GM23248 (cell line): ENCODE measurements around the gene TAF1C. TPM values are rescaled to one million over a fixed set of nuclear protein-coding genes. Genes with fewer than 3 reads are reported as not detected.

Experiments used
- DNase-seq: peaks from one replicate; pipeline ENCODE4 v3.0.0-alpha.2; 2015
- H2AFZ ChIP-seq: fragments of 200-600 bp; sonication (generic); 2 replicates; pipeline ENCODE4 v1.6.1; 2016; ENCODE audit warnings: antibody characterized with exemption
- H3F3A ChIP-seq: fragments of 200-600 bp; sonication (generic); 2 replicates; pipeline ENCODE4 v1.6.1; 2016; ENCODE audit warnings: mild to moderate bottlenecking, antibody characterized with exemption, mixed run types; ENCODE audit not compliant: insufficient read depth
- H3K27ac ChIP-seq: fragments of 200-600 bp; sonication (generic); 2 replicates; pipeline ENCODE4 v1.5.1; 2016; ENCODE audit warnings: mild to moderate bottlenecking
- H3K27me3 ChIP-seq: fragments of 200-600 bp; sonication (generic); replicated peaks from 2 replicates; pipeline ENCODE4 v1.6.1; 2016; ENCODE audit warnings: mild to moderate bottlenecking; ENCODE audit not compliant: insufficient read depth
- H3K36me3 ChIP-seq: fragments of 200-600 bp; sonication (generic); 2 replicates; pipeline ENCODE4 v1.6.1; 2016; ENCODE audit warnings: low read depth, mild to moderate bottlenecking
- H3K4me1 ChIP-seq: fragments of 200-600 bp; sonication (generic); 2 replicates; pipeline ENCODE4 v1.6.1; 2016; ENCODE audit warnings: mild to moderate bottlenecking; ENCODE audit not compliant: insufficient read depth
- H3K4me2 ChIP-seq: fragments of 200-600 bp; sonication (generic); one replicate; pipeline ENCODE4 v1.6.1; 2016; ENCODE audit warnings: mild to moderate bottlenecking; ENCODE audit not compliant: unreplicated experiment
- H3K4me3 ChIP-seq: fragments of 200-600 bp; sonication (generic); 2 replicates; pipeline ENCODE4 v1.5.1; 2016; ENCODE audit warnings: mild to moderate bottlenecking
- H3K79me2 ChIP-seq: fragments of 200-600 bp; sonication (generic); 2 replicates; pipeline ENCODE4 v1.6.1; 2016; ENCODE audit warnings: mild to moderate bottlenecking; ENCODE audit not compliant: insufficient read depth
- H3K9ac ChIP-seq: fragments of 200-600 bp; sonication (generic); 2 replicates; pipeline ENCODE4 v1.6.1; 2016; ENCODE audit warnings: mild to moderate bottlenecking
- H3K9me2 ChIP-seq: fragments of 200-600 bp; sonication (generic); 2 replicates; pipeline ENCODE4 v1.6.1; 2016; ENCODE audit warnings: mixed run types, mild to moderate bottlenecking, moderate library complexity; ENCODE audit not compliant: insufficient read depth
- H3K9me3 ChIP-seq: fragments of 200-600 bp; sonication (generic); one replicate; pipeline ENCODE4 v1.6.1; 2017; ENCODE audit warnings: low read depth
- H4K20me1 ChIP-seq: fragments of 200-600 bp; sonication (generic); 2 replicates; pipeline ENCODE4 v1.6.0; 2016; ENCODE audit not compliant: insufficient read depth
- EZH2 ChIP-seq: fragments of 200-600 bp; sonication (generic); IDR thresholded peaks from 2 replicates; pipeline ENCODE4 v1.6.1; 2018; ENCODE audit warnings: antibody characterized with exemption, mild to moderate bottlenecking; ENCODE audit not compliant: insufficient read depth, poor library complexity, severe bottlenecking
- EZH2phosphoT487 ChIP-seq: fragments of 200-600 bp; sonication (generic); IDR thresholded peaks from 2 replicates; pipeline ENCODE4 v1.6.1; 2018; ENCODE audit warnings: antibody characterized with exemption, moderate library complexity, mild to moderate bottlenecking, low read depth; ENCODE audit not compliant: insufficient read depth
- WGBS, 2 experiments: methylation state at CpG; one replicate each; pipeline ENCODE4 v1.1.6; 2015 to 2017; ENCODE audit warnings: low lambda C conversion rate in 2 of 2, low coverage in 1 of 2; ENCODE audit errors: missing lambda C conversion rate in 2 of 2; 5-methylcytosine and 5-hydroxymethylcytosine counted together
- in situ Hi-C: fragments of 300-500 bp; cut with MboI; formaldehyde crosslinking; loops from 2 replicates; pipeline ENCODE4 v1.15.0; 2020
- polyA plus RNA-seq: library from polyadenylated mRNA; unstranded; fragments of >200 nt; fragmentation: Nextera tagmentation; extraction: Ambion mirVana; gene quantifications from 2 replicates; pipeline ENCODE4 v1.2.1, GENCODE V29; 2016
- total RNA-seq: library from RNA; depleted of rRNA; stranded (reverse); fragments of >200 nt; shearing (Covaris generic); gene quantifications from 2 replicates; pipeline ENCODE4 v1.2.3, GENCODE V29; 2014

TAF1C gene
- total and polyA plus RNA-seq, 2 experiments from 2014 or later, result 18.1 to 31.5 TPM

- TF ChIP-seq EZH2phosphoT487, result no peak
- TF ChIP-seq EZH2, result no peak
- H3K9me2 ChIP-seq, result no peaks in the 10 kb centered on the region
- H3K9me3 ChIP-seq, result no peaks in the 10 kb centered on the region
- H3K27me3 ChIP-seq, result peaks cover 21% of the 10 kb centered on the region
- no peaks in the 10 kb centered on the region for H3K79me2 ChIP-seq
- WGBS, 2 experiments, result 22 to 24% methylated on average over 5 of the region's 5 CpGs
- H3K4me1 ChIP-seq, result no peaks in the 10 kb centered on the region
- no peak overlapping the region for H3K4me3 ChIP-seq
- no peaks in the 10 kb centered on the region for H3K36me3 ChIP-seq
- no peak overlapping the region for H2AFZ ChIP-seq
- no peak overlapping the region for H3K9ac ChIP-seq
- no peaks in the 10 kb centered on the region for H4K20me1 ChIP-seq
- in situ Hi-C loops, result no loop called here
- DNase-seq, result peak; percentile 42
- no peak overlapping the region for H3K27ac ChIP-seq
- no peaks in the 10 kb centered on the region for H3F3A ChIP-seq
- no peak overlapping the region for H3K4me2 ChIP-seq
Measured at GRCh38 chr16:84156342-84156784, 30.5 kb downstream of the TAF1C start.

GRCh38 chr16:84155771-84156170 lies 31.1 kb downstream of the TAF1C start:
- 89 to 91% methylated on average over 6 of the region's 6 CpGs for WGBS, 2 experiments
- in situ Hi-C loops, result no loop called here
- H3K4me2 ChIP-seq, result no peak overlapping the region

GRCh38 chr16:84155226-84155625 lies 31.6 kb downstream of the TAF1C start:
- Histone ChIP-seq H3K79me2 (no peaks in the 10 kb centered on the region), H3K36me3 (no peaks in the 10 kb centered on the region), H2AFZ (no peak overlapping the region), H3K4me1 (no peaks in the 10 kb centered on the region), H3K27ac (no peak overlapping the region), H3K9ac (no peak overlapping the region), H3K9me2 (no peaks in the 10 kb centered on the region), H3K9me3 (no peaks in the 10 kb centered on the region), H3K4me2 (no peak overlapping the region), H3F3A (no peaks in the 10 kb centered on the region), H3K4me3 (no peak overlapping the region), H3K27me3 (peaks cover 19% of the 10 kb centered on the region), H4K20me1 (no peaks in the 10 kb centered on the region)
- in situ Hi-C loops, result no loop called here
- TF ChIP-seq EZH2 (no peak), EZH2phosphoT487 (no peak)
- WGBS, 2 experiments, result 84 to 90% methylated on average over 4 of the region's 4 CpGs
- DNase-seq, result no peak

More at GRCh38 chr16:84155771-84156170, 31.1 kb downstream of the TAF1C start:
- no peak for DNase-seq
- no peak overlapping the region for H3K27ac ChIP-seq
- H2AFZ ChIP-seq, result no peak overlapping the region
- no peaks in the 10 kb centered on the region for H3K36me3 ChIP-seq
- H3K9me3 ChIP-seq, result no peaks in the 10 kb centered on the region
- no peak overlapping the region for H3K9ac ChIP-seq
- H3K79me2 ChIP-seq, result no peaks in the 10 kb centered on the region
- H3K4me3 ChIP-seq, result no peak overlapping the region
- TF ChIP-seq EZH2 (no peak), EZH2phosphoT487 (no peak)
- H3F3A ChIP-seq, result no peaks in the 10 kb centered on the region
- H4K20me1 ChIP-seq, result no peaks in the 10 kb centered on the region
- no peaks in the 10 kb centered on the region for H3K9me2 ChIP-seq
- peaks cover 21% of the 10 kb centered on the region for H3K27me3 ChIP-seq
- no peaks in the 10 kb centered on the region for H3K4me1 ChIP-seq

GRCh38 chr16:84153660-84154214 lies 33.1 kb downstream of the TAF1C start:
- peak; percentile 33 for DNase-seq
- no peaks in the 10 kb centered on the region for H4K20me1 ChIP-seq
- 47% methylated on average over 8 of the region's 8 CpGs for WGBS, 2 experiments
- no peak overlapping the region for H3K4me2 ChIP-seq
- TF ChIP-seq EZH2 (no peak), EZH2phosphoT487 (no peak)
- H3K36me3 ChIP-seq, result no peaks in the 10 kb centered on the region
- H3K4me1 ChIP-seq, result no peaks in the 10 kb centered on the region
- no peaks in the 10 kb centered on the region for H3K79me2 ChIP-seq
- H3K9ac ChIP-seq, result no peak overlapping the region
- H3K27me3 ChIP-seq, result peaks cover 4% of the 10 kb centered on the region; the same call in 1 of the 2 replicates
- H3K9me3 ChIP-seq, result no peaks in the 10 kb centered on the region
- H2AFZ ChIP-seq, result no peak overlapping the region
- no peak overlapping the region for H3K27ac ChIP-seq
- in situ Hi-C loops, result no loop called here
- H3F3A ChIP-seq, result no peaks in the 10 kb centered on the region
- no peak overlapping the region for H3K4me3 ChIP-seq
- no peaks in the 10 kb centered on the region for H3K9me2 ChIP-seq

GRCh38 chr16:84150926-84151325 lies 35.9 kb downstream of the TAF1C start:
- Histone ChIP-seq H3K4me1 (no peaks in the 10 kb centered on the region), H3K9me3 (no peaks in the 10 kb centered on the region), H3K9ac (no peak overlapping the region), H3K27ac (no peak overlapping the region), H3K79me2 (no peaks in the 10 kb centered on the region), H4K20me1 (no peaks in the 10 kb centered on the region), H3K4me2 (no peak overlapping the region), H3F3A (no peaks in the 10 kb centered on the region), H2AFZ (no peak overlapping the region), H3K9me2 (no peaks in the 10 kb centered on the region), H3K36me3 (no peaks in the 10 kb centered on the region), H3K4me3 (no peak overlapping the region), H3K27me3 (no peaks in the 10 kb centered on the region; the same call in 1 of the 2 replicates)
- no peak for TF ChIP-seq EZH2
- no peak for TF ChIP-seq EZH2phosphoT487
- WGBS, 2 experiments, result 72 to 86% methylated on average over 3 of the region's 3 CpGs
- no peak for DNase-seq
- in situ Hi-C loops, result no loop called here
